ENCODE data around the gene PLS3.

The PLS3 gene

DNA sequence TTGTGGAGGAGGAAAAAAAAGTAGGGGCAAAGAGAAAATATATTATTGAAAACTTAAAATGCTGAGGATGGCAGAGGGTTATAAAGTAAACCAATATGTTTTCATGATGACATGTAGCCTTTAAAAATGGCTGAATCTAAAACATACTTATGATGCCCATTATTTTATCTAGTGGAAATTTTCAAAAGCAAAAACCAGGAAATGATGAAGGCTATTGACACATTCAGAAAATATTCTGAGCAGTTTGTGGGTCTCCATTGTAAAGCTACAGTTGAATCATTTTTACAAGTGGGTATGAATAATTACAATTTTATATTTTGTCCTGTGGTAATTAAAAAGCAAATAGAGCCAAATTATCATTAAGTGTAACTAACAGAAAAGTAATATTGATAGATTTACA lies 10.7 kb downstream of the PLS3 start:
- DNase-seq (ENCODE audit: low spot score): no peak

DNA sequence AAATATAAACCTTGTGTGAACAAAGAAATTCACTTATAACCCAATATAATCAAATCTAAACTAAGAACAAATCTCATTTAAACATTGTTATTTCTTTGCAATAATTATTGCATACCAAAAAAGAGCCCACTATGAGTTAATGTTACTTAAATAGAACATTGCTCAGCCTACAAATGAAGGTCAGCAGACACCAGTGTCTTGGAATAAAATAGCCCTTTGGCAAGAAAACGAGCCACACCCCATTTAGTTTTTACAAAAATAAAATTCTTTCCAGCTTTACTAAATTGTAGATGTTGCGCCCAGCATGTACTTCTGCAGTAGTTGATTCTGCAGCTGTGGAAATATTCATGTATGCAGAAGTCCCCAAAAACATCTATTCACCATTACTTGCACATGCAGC lies 12.2 kb downstream of the PLS3 start:
- DNase-seq (ENCODE audit: low spot score): no peak

DNA sequence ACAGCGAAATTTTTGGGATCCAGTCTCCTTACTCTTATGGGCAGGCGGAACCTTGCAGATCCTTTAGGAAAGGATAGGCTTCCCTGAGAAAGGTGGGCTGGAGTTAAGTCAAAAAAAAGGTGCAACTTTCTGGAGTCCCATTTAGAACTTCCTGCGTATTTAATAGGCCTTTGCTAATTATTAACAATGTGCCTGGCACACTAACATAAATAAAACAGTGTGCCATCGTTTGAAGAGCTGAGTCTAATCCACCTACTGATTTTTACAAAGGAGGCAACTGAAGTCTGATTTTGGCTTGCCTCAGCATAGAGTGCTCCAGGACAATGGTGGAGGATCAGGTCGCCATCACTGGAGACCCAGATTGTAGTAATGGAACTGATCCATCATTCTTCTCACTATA lies 15.7 kb downstream of the PLS3 start:
- DNase-seq (ENCODE audit: low spot score): no peak

DNA sequence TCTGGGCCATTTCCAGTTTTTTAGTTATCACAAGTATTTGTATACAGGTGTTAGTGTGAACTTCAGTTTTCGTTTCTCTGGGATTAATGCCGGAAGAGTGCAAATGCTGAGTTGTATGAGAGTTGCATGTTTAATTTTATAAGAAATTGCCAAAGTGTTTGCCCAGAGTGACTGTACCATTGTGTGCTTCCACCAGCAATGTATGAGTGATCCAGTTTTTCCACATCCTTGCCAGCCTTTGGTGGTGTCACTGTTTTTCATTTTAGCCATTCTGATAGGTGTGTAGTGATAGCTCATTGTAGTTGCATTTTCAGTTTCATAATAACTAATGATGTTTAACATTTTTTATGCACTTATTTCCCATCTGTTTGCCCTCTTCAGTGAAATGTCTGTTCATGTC lies 18.4 kb downstream of the PLS3 start:
- DNase-seq (ENCODE audit: low spot score): no peak

GRCh38 chrX:115579786-115580294 lies 18.9 kb downstream of the PLS3 start:
- no peak for DNase-seq (ENCODE audit: low spot score)

- DNase-seq (ENCODE audit: low spot score): no peak
Observed at GRCh38 chrX:115581759-115582615, 21.0 kb downstream of the PLS3 start.

GRCh38 chrX:115582616-115583495 lies 21.9 kb downstream of the PLS3 start:
- DNase-seq (ENCODE audit: low spot score): no peak

GRCh38 chrX:115583496-115584004 lies 22.6 kb downstream of the PLS3 start:
- DNase-seq (ENCODE audit: low spot score): no peak

- no peak for DNase-seq (ENCODE audit: low spot score)
Observed at GRCh38 chrX:115584696-115585095, 23.7 kb downstream of the PLS3 start.

GRCh38 chrX:115588179-115588578 lies 27.2 kb downstream of the PLS3 start:
- DNase-seq (ENCODE audit: low spot score): no peak

DNA sequence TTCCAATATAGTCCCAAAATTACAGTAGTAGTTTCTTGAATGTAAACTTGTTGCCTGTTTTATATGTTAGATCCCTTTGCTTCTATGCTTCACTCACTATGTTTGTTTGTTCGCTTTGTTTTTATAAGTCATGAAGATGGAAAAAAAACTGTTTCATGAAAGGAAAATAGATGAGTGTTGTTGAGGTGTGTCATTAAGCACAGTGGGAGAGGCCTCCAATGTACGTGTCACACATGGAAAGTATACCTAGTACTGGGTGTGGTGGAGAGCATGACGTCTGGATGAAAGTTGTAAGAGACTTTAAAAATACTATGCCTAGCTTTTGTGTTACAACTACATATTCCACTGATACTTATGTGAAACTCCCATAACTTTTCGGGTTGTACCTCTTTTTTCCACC lies 28.4 kb downstream of the PLS3 start:
- no peak for DNase-seq (ENCODE audit: low spot score)

GRCh38 chrX:115591420-115591819 lies 30.4 kb downstream of the PLS3 start:
- DNase-seq (ENCODE audit: low spot score): no peak

DNA sequence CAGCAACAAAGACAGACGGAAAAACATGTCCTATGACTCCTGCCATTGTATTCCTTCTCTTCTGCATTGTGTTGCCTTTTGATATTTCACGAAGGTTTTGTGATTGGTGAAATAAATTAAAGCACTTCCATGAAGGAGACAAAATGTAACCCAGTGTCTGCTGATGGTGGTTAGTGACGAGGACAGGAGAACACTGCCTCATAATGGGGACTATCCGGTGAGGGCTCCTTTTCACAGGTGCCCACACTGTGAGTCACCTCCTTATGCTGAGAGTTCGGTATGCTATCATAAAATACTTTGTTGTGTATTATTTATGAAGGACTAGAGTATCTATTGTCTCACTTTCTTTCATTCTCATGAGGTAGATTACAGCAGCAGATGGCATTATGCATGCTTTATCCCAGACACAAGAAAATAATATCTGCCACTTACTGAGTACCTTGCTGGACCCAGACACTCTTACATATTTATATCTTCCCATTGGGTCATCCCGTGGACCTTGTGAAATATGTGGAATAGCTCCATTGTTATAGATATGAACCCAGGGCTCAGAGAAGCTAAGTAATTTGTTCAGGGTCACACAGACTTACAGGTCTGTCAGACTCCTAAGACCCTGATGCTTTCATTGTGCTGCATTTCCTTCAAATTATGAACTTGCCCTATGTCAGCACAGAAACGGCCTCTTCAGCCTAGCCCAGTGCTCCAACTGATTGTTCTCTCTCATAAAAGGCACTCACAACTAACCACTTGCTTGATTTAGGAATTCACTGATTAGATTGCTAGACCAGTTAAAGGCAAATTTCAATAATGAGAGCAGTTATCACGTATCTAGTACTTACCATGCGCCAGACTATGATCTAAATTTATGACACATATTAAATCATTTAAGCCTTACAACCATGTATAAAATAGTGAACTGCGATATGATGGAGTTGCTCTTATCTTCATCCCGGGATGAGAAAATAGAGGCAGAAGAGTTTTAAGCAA lies 31.2 kb downstream of the PLS3 start:
- no peak for DNase-seq (ENCODE audit: low spot score)

- DNase-seq (ENCODE audit: low spot score): no peak
Observed at GRCh38 chrX:115592997-115593734, 32.2 kb downstream of the PLS3 start.

GRCh38 chrX:115595049-115595448 lies 34.1 kb downstream of the PLS3 start:
- no peak for DNase-seq (ENCODE audit: low spot score)

DNA sequence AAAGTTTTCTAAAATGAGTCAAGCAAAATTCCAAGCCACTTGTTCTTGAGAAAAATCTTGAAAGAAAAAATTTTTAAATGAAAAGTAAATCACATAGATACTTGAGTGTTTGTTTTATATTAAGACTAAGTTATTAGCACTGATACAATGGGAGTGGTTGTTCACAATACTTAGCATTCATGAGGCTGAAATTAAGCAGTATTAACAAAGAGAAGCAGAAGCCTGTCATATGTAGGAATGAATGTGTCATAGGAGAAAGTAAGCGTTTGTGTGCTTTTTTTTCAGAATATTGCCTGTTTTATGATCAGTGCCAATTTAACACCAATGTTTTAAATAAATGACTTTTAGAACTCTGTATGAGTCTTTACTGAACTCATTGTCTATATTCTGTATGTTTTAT lies 37.6 kb downstream of the PLS3 start:
- DNase-seq (ENCODE audit: low spot score): no peak

DNA sequence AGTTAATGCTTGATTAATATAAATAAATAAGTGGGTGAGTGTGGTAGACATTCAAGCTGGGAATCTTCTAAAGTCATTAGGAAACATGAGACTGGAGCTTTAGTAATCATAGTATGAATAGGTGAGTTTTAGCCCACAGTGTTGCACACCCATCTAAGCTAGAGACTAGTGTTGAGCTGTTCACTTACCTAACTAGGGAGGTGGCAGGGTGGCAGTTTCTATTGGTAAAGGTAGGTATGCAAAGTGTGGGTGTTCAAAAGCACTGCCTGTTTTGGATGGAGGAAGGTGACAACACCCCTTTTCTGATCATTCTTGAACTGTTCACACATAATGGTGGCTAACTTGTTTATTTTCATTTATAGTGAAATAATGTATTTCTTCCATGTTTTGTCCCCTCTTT lies 41.3 kb downstream of the PLS3 start:
- no peak for DNase-seq (ENCODE audit: low spot score)

DNA sequence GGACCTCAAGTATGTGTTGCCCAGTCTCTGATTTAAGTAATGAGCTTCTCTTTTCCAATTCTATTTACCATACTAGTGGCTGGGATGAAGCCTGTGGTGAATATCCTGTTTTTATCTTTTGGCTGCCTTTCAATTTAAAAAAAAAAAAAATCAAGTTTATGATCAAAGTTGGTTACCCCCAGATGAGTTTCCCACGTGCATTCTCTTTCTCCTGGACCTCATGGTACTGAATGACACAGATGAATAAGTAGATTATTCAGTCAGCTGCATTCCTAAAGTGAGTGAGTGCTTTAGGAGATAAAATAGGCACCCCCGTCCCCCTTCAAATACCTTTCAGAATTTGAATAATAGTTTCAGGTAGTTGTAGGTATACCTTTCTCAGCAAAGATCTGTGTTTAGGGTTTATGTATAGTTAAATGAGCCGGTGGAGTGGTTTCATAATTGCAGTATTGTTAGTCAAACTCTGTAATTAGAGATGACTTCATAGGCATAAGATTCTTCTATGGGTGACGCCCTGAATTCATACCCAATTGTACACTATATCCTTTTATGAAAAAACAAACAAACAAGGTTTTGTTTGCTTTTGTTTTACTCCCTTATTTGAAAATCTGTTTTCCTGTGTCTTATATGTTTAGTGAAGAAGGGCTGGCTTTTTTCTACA lies 41.9 kb downstream of the PLS3 start:
- no peak for DNase-seq (ENCODE audit: low spot score)

- DNase-seq (ENCODE audit: low spot score): no peak
Observed at GRCh38 chrX:115603534-115604074, 42.6 kb downstream of the PLS3 start.

GRCh38 chrX:115606861-115607260 lies 45.9 kb downstream of the PLS3 start:
- no peak for DNase-seq (ENCODE audit: low spot score)
